Calu3 (cell line): ENCODE results near the gene RAB20. TPM values are rescaled to one million over a fixed set of nuclear protein-coding genes. Genes with fewer than 3 reads are reported as not detected.
"Not testable (repeated sequence)": the region's sequence is repeated elsewhere in the genome, so short reads cannot be mapped to it uniquely, and the experiment has no call there.

Experiments used
- BruUV-seq: library from RNA; stranded (reverse); fragments of 400-500 nt; replicated peaks from 2 replicates; lab custom pipeline; 2021; lab: Mats Ljungman, UMichigan
- CTCF ChIA-PET: fragments of 300-600 bp; sonication (Branson Sonifier 250); formaldehyde crosslinking; loops from one replicate; lab custom pipeline; 2022; ENCODE audit warnings: antibody characterized with exemption; lab: Charles Lee
- DNase-seq: peaks from one replicate; pipeline ENCODE4 v3.0.0; 2022
- H3K27ac Mint-ChIP-seq: one replicate; pipeline ENCODE4 v1.8.0; 2022; ENCODE audit warnings: mixed read lengths; ENCODE audit not compliant: unreplicated experiment
- H3K27me3 Mint-ChIP-seq: one replicate; pipeline ENCODE4 v1.8.0; 2022; ENCODE audit warnings: mixed read lengths; ENCODE audit not compliant: unreplicated experiment
- H3K36me3 Mint-ChIP-seq: one replicate; pipeline ENCODE4 v1.8.0; 2022; ENCODE audit warnings: mild to moderate bottlenecking, moderate library complexity, mixed read lengths; ENCODE audit not compliant: insufficient read depth, unreplicated experiment
- H3K4me1 Mint-ChIP-seq: one replicate; pipeline ENCODE4 v1.8.0; 2022; ENCODE audit warnings: mild to moderate bottlenecking, low read depth, mixed read lengths; ENCODE audit not compliant: unreplicated experiment
- H3K4me3 Mint-ChIP-seq: one replicate; pipeline ENCODE4 v1.8.0; 2022; ENCODE audit warnings: mild to moderate bottlenecking, low read depth, moderate library complexity, mixed read lengths; ENCODE audit not compliant: unreplicated experiment
- H3K9me3 Mint-ChIP-seq: one replicate; pipeline ENCODE4 v1.8.0; 2022; ENCODE audit warnings: low read depth, mixed read lengths; ENCODE audit not compliant: unreplicated experiment
- CTCF ChIP-seq: fragments of 200-600 bp; IDR thresholded peaks from one replicate; pipeline ENCODE4 v1.8.0; 2022; ENCODE audit warnings: antibody characterized with exemption; ENCODE audit not compliant: unreplicated experiment
- intact Hi-C: fragments of 100-400 bp; cut with micrococcal nuclease; formaldehyde crosslinking; loops from one replicate; pipeline ENCODE4 v1.10.0; 2022; ENCODE audit not compliant: unreplicated experiment
- total RNA-seq: library from RNA; stranded (reverse); gene quantifications from 2 replicates; pipeline ENCODE4 v1.2.3, GENCODE V29; 2022

RAB20 gene
- total RNA-seq, 1 experiment from 2014 or later, result 9.7 TPM

- CTCF ChIA-PET, result no interaction called here
- DNase-seq, result no peak
- H3K36me3 Mint-ChIP-seq, result no peaks in the 10 kb centered on the region
- no peak overlapping the region for H3K4me3 Mint-ChIP-seq
- H3K4me1 Mint-ChIP-seq, result no peaks in the 10 kb centered on the region
- H3K9me3 Mint-ChIP-seq, result no peaks in the 10 kb centered on the region
- no peak overlapping the region for H3K27ac Mint-ChIP-seq
- no TSS peak for BruUV-seq
- H3K27me3 Mint-ChIP-seq, result no peaks in the 10 kb centered on the region
- no peak for TF ChIP-seq CTCF
- intact Hi-C loops, result no loop called here
Measured at GRCh38 chr13:110491869-110492678, 69.4 kb downstream of the RAB20 start.

GRCh38 chr13:110490009-110490770, 71.3 kb downstream of the RAB20 start:
- Mint-ChIP-seq H3K36me3 (no peaks in the 10 kb centered on the region), H3K9me3 (no peaks in the 10 kb centered on the region), H3K4me1 (no peaks in the 10 kb centered on the region), H3K27me3 (no peaks in the 10 kb centered on the region), H3K4me3 (no peak overlapping the region), H3K27ac (no peak overlapping the region)
- no peak for DNase-seq
- CTCF ChIA-PET, result no interaction called here
- intact Hi-C loops, result no loop called here
- TF ChIP-seq CTCF, result no peak
- BruUV-seq, result no TSS peak

- H3K4me3 Mint-ChIP-seq, H3K27me3 Mint-ChIP-seq, BruUV-seq, H3K36me3 Mint-ChIP-seq, DNase-seq, H3K4me1 Mint-ChIP-seq, intact Hi-C loops, H3K9me3 Mint-ChIP-seq, H3K27ac Mint-ChIP-seq: not testable (repeated sequence)
- CTCF ChIA-PET, result interaction anchor here (1.3 kb wide), 1 partner anchor 18 kb away, joined by 3 read pairs; no protein-coding TSS in a partner anchor
Measured at GRCh38 chr13:110486880-110487279, 74.6 kb downstream of the RAB20 start.

DNA sequence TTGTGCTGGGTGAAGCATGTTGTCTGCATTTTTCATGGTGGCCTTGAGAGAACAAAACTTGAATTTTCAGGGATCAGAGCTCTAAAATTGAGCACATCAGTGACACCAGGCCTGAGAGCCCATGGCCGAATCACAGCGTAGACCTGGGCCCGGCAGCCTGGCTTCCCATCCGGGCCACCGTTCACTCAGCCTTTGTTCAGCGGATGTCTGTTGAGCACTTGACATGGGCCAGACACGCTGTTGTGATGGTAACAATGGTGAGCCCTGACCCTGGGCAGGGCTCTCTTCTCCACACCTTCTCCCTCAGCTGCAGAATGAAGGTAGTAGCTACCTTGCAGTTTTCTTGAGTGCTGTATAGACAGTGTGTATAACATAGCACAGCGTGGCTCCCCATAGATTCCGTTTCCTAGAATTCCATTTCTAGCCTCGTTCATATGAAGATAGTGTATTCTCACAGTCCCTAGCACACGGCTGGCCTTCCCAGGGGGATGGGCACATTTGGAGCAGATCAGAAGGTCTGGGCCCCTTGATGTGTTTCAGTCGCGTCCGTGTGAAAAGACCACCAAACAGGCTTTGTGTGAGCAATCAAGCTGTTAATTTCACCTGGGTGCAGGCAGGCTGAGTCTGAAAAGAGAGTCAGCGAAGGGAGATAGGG, 75.3 kb downstream of the RAB20 start:
- BruUV-seq, result no TSS peak
- no peak for DNase-seq
- CTCF ChIA-PET, result no interaction called here
- Mint-ChIP-seq H3K27me3 (peaks cover 13% of the 10 kb centered on the region), H3K9me3 (no peaks in the 10 kb centered on the region), H3K36me3 (no peaks in the 10 kb centered on the region), H3K4me3 (no peak overlapping the region), H3K27ac (no peak overlapping the region), H3K4me1 (no peaks in the 10 kb centered on the region)
- no peak for TF ChIP-seq CTCF
- intact Hi-C loops, result no loop called here
